AG09309 (cell line): ENCODE data around the gene TBC1D1.

Experiments
- DNase-seq: peaks from one replicate; pipeline ENCODE4 v3.0.0-alpha.2; 2010; ENCODE audit warnings: low read depth
- H3K4me3 ChIP-seq: 2 replicates; pipeline ENCODE4 v1.5.1; 2011; ENCODE audit warnings: mild to moderate bottlenecking, low read depth, low read length, moderate library complexity; ENCODE audit not compliant: control insufficient read depth
- TF ChIP-seq, protein P1 (sequence below): IDR thresholded peaks from 2 replicates; pipeline ENCODE4 v1.5.1; 2011; ENCODE audit warnings: mild to moderate bottlenecking, low read depth, low read length, inconsistent platforms; ENCODE audit not compliant: insufficient read depth, control insufficient read depth; ENCODE audit errors: missing control alignments

Gene TBC1D1

GRCh38 chr4:37934609-37935008 is 43.7 kb downstream of the TBC1D1 start:
- H3K4me3 ChIP-seq, result no peak overlapping the region
- DNase-seq, result no peak

GRCh38 chr4:37935026-37935425 is 44.1 kb downstream of the TBC1D1 start:
- TF ChIP-seq, protein P1, sequence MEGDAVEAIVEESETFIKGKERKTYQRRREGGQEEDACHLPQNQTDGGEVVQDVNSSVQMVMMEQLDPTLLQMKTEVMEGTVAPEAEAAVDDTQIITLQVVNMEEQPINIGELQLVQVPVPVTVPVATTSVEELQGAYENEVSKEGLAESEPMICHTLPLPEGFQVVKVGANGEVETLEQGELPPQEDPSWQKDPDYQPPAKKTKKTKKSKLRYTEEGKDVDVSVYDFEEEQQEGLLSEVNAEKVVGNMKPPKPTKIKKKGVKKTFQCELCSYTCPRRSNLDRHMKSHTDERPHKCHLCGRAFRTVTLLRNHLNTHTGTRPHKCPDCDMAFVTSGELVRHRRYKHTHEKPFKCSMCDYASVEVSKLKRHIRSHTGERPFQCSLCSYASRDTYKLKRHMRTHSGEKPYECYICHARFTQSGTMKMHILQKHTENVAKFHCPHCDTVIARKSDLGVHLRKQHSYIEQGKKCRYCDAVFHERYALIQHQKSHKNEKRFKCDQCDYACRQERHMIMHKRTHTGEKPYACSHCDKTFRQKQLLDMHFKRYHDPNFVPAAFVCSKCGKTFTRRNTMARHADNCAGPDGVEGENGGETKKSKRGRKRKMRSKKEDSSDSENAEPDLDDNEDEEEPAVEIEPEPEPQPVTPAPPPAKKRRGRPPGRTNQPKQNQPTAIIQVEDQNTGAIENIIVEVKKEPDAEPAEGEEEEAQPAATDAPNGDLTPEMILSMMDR, result no peak
- no peak for DNase-seq
- H3K4me3 ChIP-seq, result no peak overlapping the region

More at GRCh38 chr4:37934609-37935008, 43.7 kb downstream of the TBC1D1 start:
- TF ChIP-seq, protein P1, result no peak

- DNase-seq, result no peak
- H3K4me3 ChIP-seq, result no peak overlapping the region
- TF ChIP-seq, protein P1, result no peak
These were observed 46.1 kb downstream of the TBC1D1 start for GRCh38 chr4:37936889-37937498.

DNA sequence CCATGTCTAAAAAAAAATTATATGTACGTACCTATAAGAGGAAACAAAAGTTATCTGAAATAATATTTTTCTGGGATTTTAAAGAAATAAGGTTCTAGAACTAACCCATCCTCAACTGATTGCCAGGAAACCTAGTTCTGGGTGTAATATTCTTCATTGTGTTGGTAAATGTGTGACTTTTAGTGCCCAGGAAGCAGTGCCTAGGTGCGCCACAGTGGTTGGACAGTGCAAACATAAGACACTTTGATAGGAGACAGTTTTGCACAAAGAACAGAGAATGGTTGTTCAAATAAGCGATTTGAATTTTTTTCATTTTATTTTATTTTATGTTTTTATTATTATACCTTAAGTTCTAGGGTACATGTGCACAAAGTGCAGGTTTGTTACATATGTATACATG is 47.3 kb downstream of the TBC1D1 start:
- DNase-seq, result no peak
- TF ChIP-seq, protein P1, result no peak
- no peak overlapping the region for H3K4me3 ChIP-seq

DNA sequence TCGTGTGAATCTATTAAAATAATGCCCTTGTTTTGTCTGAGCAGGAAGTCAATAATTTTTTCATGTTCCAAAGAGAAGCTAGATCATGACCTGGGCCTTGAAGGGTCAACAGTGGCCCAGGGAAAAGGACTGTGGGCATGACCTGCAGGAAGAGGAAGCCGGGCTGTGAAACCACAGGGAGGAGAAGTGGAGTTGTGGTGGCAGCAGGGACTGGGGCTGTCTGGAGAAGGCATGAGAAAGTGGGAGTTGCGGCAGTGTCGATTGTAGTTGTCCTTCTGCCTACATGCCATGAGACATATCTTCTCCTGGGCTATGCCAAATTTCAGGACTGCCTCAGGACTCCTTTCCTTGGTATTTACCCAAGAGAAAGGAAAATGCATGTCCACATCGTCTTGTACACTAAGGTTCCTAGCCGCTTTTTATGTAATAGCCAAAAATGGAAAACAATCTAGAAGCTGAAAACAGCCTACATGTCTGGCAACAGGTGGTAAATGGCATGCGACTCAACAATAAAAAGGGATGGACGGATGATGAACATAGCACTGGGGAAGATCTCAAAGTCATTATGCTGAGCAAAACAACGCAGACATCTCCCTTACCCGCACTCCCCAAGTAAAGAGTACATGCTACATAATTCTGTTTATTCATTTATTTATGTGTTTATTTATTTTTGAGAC is 55.8 kb downstream of the TBC1D1 start:
- no peak for DNase-seq
- TF ChIP-seq, protein P1, result no peak
- no peak overlapping the region for H3K4me3 ChIP-seq

- TF ChIP-seq, protein P1, result no peak
- no peak overlapping the region for H3K4me3 ChIP-seq
- no peak for DNase-seq
These were observed 57.7 kb downstream of the TBC1D1 start for GRCh38 chr4:37948542-37948941.
